ENCODE measurements around the gene SPANXN5. TPM values are rescaled to one million over a fixed set of nuclear protein-coding genes. Genes with fewer than 3 reads are reported as not detected.

The SPANXN5 gene, protein sequence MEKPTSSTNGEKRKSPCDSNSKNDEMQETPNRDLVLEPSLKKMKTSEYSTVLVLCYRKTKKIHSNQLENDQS
- not detected in 2 replicates for total RNA-seq

GRCh38 chrX:52797327-52797726 lies at the start of gene SPANXN5:
Gene SPANXN5 (minus strand): TSS chrX:52797427. CDS start chrX:52797348, 79 bp downstream.

DNA sequence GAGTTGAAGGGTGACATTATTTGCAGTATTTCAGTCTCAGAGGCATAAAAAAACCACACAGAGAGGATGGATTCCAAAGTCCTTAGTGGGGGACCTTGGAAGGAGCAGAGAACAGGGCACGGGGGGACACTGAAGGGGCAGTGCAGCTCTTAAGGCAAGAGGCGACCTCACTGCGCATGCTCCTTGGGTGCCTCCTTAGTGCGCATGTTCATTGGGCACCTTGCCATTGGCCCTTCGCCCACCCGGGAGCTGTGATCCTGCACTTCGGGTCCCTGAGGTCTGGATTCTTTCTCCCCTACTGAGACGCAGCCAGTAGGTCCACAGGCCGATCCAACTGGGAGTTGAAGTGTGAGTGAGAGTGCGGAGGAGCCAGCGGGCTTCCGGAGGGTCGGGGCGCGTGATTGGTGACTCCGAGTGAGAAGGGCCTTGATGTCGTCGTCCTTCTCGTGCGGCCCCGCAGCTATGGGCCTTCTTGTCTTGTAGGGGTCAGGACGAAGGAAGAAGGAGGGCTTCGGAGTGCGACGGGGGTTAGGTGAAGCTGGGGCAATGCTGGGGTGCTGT lies 13.9 kb upstream of the SPANXN5 start, which contains the start of gene XAGE5:
Gene XAGE5, plus strand, starts transcription at position 223 of the 561 bp plus-strand sequence. CDS start 1,280 bp downstream, outside the sequence.

DNA sequence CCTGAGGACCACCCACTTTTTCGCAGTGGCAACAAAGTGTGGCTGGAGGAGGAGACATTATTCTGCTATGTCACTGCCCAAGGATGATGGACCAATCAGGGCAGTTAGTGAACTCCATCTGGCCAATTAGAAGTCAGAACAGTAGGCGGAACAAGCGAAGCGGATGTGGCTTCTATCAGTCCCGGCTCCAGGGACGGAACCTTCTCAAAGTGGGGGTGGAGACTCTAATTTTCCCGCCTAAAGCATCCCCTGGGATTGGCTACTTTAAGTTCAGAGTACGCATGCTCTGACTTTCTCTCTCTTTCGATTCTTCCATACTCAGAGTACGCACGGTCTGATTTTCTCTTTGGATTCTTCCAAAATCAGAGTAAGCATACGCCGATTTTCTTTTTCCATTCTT lies 46.3 kb downstream of the SPANXN5 start, which contains the start of gene SSX2B:
Gene SSX2B, plus strand, starts transcription at position 301 of the 400 bp plus-strand sequence. CDS start 1,429 bp downstream, outside the sequence.

Other genes with a start within 250 kb of the SPANXN5 start
- not detected in 2 replicates for gene SSX7, start 142.5 kb downstream of the SPANXN5 start, total RNA-seq
- gene SSX2, start 90.2 kb downstream of the SPANXN5 start, total RNA-seq = not detected in 2 replicates
- not detected in 2 replicates for gene SSX2B, start 46.2 kb downstream of the SPANXN5 start, total RNA-seq
- not detected in 2 replicates for gene XAGE5, start 13.9 kb upstream of the SPANXN5 start, total RNA-seq
- not detected in 2 replicates for gene XAGE3, start 70.7 kb upstream of the SPANXN5 start, total RNA-seq
- gene FAM156B, start 99.9 kb upstream of the SPANXN5 start, total RNA-seq = 17.2 and 17.6 TPM in 2 replicates
- gene FAM156A, start 161.1 kb upstream of the SPANXN5 start, total RNA-seq = 11.3 and 20.9 TPM in 2 replicates